DOHH2 (cell line): ENCODE measurements around the gene ANGPTL5.

Source experiments
- EZH2phosphoT487 ChIP-seq: fragments of 200-600 bp; sonication (generic); IDR thresholded peaks from 2 replicates; pipeline ENCODE4 v1.6.1; 2017; ENCODE audit warnings: borderline replicate concordance, mild to moderate bottlenecking, antibody characterized with exemption, low read length, moderate library complexity, mixed read lengths
- TF ChIP-seq, protein P1 (sequence below): fragments of 200-600 bp; sonication (generic); IDR thresholded peaks from one replicate; pipeline ENCODE4 v1.5.1; 2014; ENCODE audit warnings: antibody characterized with exemption, mild to moderate bottlenecking, low read depth, low read length; ENCODE audit not compliant: poor library complexity, severe bottlenecking

DNA sequence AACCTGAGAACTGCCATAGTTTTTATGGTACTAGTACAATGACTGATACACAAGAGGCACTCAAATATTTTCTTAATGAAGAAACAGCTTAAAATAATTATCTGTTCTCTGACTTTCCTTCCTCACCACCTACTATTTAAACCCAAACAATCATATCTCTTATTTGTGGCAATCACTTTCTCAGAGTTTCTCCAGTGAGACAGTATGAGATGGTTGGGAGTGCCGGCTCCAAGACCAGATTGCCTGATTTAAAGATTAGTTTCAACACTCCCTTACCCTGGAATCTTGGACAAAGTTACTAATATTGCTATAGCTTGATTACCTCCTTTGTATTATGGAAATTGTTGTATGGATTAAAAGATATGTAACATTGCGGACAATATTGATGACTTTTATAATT, 7.2 kb downstream of the ANGPTL5 start:
- TF ChIP-seq, protein P1, sequence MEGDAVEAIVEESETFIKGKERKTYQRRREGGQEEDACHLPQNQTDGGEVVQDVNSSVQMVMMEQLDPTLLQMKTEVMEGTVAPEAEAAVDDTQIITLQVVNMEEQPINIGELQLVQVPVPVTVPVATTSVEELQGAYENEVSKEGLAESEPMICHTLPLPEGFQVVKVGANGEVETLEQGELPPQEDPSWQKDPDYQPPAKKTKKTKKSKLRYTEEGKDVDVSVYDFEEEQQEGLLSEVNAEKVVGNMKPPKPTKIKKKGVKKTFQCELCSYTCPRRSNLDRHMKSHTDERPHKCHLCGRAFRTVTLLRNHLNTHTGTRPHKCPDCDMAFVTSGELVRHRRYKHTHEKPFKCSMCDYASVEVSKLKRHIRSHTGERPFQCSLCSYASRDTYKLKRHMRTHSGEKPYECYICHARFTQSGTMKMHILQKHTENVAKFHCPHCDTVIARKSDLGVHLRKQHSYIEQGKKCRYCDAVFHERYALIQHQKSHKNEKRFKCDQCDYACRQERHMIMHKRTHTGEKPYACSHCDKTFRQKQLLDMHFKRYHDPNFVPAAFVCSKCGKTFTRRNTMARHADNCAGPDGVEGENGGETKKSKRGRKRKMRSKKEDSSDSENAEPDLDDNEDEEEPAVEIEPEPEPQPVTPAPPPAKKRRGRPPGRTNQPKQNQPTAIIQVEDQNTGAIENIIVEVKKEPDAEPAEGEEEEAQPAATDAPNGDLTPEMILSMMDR: no peak
- no peak for TF ChIP-seq EZH2phosphoT487
